GM21717 (cell line): ENCODE results near the gene ZDHHC5.

Experiments
- ATAC-seq: cut with Tn5 transposase; IDR thresholded peaks from one replicate; pipeline ENCODE4 v1.9.1; 2021; ENCODE audit warnings: mild to moderate bottlenecking, moderate library complexity; ENCODE audit not compliant: unreplicated experiment

ZDHHC5 gene, protein sequence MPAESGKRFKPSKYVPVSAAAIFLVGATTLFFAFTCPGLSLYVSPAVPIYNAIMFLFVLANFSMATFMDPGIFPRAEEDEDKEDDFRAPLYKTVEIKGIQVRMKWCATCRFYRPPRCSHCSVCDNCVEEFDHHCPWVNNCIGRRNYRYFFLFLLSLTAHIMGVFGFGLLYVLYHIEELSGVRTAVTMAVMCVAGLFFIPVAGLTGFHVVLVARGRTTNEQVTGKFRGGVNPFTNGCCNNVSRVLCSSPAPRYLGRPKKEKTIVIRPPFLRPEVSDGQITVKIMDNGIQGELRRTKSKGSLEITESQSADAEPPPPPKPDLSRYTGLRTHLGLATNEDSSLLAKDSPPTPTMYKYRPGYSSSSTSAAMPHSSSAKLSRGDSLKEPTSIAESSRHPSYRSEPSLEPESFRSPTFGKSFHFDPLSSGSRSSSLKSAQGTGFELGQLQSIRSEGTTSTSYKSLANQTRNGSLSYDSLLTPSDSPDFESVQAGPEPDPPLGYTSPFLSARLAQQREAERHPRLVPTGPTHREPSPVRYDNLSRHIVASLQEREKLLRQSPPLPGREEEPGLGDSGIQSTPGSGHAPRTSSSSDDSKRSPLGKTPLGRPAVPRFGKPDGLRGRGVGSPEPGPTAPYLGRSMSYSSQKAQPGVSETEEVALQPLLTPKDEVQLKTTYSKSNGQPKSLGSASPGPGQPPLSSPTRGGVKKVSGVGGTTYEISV

DNA sequence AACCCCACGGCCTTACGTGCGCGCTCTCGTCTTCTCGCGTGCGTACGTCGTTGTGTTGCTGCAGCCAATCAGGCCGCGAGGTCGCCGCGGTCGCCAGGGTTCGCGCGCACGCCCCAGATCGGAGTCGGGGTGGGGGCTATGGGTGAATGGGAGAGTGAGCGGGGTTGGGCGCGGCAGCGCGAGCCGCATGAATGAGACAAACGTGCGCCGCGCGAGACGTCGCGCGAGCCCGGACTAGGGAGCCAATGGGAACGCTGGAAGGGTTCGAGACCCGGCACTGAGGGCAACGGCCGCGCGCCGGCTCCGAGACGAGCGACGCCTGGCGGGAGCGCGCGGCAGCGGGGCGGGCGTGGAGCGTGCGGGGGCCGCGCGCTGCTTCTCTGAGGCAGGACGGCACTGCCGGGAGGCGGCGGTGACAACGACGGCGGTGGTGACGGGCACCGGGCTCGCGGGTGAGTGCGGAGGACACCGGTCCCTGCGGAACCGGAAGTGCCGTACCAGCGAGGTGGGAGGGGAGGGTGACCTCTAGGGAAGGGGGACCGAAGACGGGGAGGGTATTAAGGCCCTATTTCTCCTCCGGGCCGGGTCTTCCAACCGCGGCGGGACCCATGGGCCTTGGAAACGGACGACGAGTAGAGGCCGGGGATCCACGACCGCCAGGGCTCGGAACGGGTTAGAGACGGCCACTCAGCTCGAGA, at the start of gene ZDHHC5:
Gene ZDHHC5 (plus strand): TSS at position 379 of the 698 bp plus-strand sequence. CDS start 4,977 bp downstream, outside the sequence.
- peak; percentile 85 for ATAC-seq

DNA sequence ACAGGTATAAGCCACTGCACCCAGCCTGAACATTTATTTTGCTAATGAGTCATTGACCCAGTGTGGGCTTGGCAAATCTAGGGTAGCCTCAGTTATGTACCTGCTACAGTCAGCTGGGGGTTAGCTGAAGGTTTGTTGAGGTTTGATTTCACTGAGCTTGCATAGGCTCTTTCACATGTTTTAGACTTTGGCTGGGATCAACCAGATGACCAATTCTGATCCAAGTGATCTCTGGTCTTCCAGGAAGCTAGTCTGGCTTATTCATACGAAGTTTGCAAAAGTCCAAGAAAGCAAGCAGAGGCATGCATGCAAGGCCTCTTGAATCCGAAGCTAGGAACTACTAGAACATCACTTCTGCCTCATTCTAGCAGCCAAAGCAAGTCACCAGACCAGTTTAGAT, 49.5 kb upstream of the ZDHHC5 start:
- no peak for ATAC-seq

DNA sequence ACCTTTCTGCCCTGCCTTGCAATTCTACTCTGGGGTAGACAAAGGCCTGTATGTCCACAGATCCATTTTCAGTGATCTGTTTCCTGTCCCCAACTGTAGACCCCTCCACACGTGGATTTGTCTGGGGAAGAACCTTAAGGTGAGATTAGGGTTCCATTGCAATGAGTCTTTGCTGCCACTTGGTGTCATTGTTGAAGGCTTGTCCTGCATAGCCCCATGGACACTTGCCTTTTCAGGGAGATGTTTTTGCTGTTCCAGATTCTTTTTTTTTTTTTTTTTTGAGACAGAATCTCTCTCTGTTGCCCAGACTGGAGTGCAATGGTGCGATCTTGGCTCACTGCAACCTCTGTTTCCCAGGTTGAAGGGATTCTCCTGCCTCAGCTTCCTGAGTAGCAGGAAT, 48.6 kb upstream of the ZDHHC5 start:
- ATAC-seq = no peak

DNA sequence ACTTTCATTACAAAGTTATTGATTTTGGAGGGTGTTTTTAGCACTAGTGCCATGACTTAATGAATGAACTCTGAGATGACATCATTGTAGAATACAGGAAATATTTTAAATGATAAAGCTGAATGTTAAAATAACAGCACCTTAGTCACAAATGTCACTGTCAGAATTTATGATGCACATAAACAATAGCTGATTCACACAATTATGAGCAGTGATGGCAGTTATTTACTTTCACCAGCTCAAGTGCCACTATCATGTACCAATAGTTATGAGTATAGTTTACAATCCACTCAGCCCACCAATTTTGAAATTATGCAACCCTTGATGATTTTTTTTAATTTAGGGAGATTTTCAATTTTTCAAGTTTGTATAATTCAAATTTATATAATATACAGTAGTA, 47.4 kb upstream of the ZDHHC5 start:
- no peak for ATAC-seq

DNA sequence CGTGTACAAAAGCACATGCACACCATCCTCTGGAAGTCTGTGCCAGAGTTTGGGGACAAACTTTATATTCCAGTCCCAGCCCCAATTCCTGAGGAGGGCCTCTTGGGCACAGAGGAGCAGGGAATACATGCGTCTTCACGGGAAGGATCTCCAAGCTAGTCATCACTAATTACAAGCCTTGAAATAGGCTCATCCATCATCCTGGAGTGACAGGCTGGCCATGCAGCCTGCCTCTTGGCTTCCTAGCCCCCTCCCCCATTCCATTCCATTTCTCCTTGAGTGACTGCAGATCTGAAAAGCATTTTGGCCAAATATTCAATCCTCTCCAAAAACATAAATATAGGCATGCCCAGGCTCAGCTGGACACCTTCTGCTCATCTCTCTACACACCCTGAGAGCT, 45.7 kb upstream of the ZDHHC5 start:
- ATAC-seq = no peak

DNA sequence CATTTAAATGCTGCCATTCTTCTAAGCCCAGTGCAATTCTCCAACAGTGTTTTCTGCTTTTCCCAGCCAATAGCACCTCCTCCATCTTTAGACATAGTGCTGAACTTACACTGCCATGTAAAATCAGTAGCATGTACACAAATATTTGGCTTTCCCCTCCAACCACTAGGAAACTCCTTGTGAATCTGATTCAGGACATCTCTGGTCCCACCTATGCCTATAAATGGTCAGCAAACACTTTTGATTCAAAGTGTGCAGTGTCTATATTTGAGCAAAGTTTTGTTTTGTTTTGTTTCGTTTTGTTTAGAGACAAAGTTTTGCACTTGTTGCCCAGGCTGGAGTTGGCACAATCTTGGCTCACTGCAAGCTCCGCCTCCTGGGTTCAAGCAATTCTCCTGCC, 43.0 kb upstream of the ZDHHC5 start:
- ATAC-seq = no peak

DNA sequence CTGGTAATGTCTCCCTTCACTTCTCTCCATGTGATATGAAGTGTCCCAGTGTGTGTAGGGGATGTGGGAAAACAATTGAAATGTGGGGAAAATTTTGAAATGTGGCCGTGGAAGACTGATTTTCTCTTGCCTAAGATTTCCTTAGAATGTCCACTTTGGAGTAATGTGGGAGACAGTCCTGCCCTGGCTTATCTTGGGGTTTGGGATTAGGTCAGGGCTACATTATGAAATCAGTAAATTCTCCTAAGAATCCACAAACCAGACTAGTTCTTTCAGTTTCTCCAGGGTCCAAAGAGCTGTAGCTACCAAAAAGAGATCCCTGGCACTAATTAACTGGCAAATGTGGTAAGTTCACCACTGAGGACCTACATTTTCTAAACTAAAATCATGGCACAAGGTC, 41.0 kb upstream of the ZDHHC5 start:
- ATAC-seq = no peak

DNA sequence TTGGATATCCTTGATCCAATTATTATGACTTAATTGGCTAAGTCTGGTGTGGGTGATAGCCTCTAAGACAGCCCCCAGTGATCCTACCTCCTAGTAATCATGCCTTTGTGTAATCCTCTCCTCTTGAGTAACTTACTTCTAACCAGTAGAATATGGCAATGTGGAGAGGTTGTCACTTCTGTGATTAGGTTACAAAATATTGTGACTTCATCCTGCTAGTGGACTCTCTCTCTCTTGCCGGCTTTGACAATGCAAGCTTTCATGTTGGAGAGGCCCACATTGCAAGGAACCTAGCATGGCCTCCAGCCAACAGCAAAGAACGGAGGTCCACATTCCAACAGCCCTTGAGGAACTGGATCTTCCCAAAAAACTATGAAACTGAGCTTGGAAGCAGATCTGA, 37.7 kb upstream of the ZDHHC5 start:
- ATAC-seq = no peak

DNA sequence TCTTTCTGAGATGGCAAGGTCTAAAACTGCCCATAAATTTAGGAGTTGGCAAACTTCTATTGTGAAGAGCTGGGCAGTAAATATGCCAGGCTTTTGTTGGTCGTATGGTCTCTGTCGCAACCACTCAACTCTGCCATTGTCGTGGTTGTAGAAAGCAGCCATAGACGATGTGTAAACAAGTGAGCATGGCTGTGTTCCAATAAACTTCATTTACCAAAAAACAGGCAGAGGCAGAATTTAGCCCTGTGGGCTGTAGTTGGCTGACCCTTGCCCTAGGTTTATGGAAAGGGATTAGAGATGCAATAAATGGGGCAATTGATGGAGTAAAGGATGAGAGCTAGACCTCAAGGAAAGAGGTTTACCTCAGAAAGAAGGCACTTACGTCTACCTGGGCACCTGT, 35.8 kb upstream of the ZDHHC5 start:
- ATAC-seq = no peak

DNA sequence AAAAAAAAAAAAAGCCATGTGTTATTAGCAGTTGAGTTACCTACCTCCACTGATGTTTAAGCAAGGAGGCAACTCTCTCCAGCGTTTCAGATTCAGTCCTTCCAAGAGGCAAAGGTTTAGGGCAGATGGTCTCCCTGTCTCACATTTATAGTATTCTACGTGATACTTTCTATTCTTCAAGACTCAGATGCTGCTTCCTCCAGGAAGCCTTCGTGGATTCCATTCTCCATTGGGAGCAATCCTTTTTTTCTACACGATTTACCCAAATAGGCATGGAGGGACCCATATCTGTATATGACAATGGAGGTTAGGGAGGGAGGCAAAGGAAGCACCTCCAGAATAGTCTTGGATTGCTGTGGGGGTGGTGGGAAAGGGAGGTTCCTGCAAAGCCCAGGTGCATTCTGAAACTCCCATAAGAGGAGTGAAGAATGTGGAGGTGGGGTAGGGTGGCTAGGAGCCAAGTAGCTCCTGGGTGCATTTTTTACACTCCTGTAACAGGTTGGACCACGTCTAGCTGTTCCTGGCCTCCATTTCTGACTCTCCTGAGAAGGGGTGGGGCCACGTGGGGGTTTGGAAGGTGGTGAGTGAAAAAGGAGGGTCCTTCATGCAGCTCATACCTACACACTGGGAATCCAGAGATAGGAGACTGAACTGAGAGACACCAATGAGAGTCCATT, 34.4 kb upstream of the ZDHHC5 start:
- no peak for ATAC-seq

DNA sequence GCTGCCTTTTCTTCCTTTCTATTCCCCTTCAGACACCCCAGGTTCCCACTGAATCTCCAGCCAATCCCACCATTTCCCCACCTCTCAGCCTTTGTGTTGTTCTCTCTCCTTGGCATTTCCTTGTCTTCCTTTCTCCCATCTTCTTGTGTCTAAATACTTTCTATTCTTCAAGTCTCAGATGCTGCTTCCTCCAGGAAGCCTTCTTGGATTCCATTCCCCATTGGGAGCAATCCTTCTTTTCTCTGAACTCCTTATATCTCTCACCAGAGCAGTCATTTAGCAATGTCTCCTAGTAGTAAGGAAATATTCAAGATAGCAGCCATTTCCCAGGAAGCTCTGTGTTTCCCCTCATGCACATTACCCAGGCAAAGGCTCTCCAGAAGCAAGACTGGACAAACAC, 33.6 kb upstream of the ZDHHC5 start:
- ATAC-seq = no peak

DNA sequence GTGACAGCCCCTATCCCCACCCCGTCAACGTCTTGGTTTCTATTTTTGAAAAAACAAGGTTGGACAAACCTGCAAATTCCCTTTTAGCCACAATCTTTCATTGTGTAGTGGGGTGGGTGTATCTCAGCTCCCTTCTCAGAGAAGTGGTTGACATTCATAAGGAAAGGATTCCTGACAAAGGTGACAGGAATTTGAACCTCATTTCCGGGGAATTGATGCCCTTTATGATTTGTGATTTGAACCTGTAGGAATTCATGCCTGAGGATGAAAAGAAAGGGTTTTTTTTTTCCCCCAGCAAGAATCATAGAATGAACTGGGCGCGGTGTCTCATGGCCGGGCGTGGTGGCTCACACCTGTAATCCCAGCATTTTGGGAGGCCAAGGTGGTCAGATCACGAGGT, 32.7 kb upstream of the ZDHHC5 start:
- ATAC-seq = no peak

DNA sequence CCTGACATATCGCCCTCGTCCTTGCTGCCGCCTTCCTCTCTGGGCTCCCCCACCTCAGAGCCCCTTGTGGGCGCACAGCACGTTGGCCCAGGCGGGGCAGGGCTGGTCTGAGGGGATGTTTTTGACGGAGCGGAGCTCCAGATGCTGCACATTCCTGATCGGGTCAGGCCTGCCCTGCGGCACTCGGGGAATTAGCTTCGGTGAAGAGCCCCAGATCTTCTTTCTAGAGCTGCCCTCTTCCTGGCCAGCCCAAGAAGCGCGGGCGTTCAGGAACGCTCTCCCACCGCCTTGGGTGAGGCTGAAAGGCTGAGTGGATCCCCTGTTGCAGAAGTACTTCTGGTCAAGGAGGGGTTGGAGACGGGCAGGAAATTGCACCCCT, 30.3 kb upstream of the ZDHHC5 start:
- no peak for ATAC-seq

DNA sequence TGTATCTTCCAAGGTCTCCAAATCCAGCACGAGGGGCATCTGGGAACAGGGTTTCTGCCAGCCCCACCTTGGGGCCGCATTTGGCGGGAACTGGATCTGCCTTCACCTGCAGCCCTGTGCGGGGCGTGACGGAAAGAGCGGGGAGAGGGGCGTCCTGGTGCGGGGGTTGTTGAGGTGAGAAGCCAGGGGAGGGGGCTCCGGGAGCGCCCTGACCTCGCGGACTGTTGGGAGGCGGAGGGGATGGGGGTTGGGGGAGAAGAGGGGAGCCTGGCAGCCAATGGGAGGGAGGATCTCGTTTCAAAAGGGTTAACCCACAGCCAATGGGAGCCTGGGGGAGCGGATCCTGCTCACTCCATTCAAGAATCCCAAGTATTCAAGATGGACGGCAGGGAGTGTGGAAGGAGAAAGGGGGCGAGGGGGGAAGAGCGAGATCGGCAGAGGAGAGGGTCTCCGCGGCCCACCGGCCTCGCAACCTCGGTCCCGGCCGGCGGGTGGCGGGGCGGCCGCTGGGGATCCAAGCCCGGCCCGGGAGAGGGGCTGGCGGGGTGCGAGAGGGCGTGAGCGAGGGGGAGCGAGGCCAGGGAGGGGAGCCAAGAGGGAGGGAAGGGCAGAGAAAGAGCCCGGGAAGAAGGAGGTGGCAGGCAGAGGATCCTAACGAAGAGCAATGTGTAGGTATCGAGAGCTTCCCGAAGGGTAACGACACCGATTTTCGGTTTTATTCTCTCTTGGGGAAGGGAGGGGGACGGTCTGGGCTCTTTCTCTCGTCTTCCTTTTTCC, 29.7 kb upstream of the ZDHHC5 start:
- ATAC-seq = no peak

DNA sequence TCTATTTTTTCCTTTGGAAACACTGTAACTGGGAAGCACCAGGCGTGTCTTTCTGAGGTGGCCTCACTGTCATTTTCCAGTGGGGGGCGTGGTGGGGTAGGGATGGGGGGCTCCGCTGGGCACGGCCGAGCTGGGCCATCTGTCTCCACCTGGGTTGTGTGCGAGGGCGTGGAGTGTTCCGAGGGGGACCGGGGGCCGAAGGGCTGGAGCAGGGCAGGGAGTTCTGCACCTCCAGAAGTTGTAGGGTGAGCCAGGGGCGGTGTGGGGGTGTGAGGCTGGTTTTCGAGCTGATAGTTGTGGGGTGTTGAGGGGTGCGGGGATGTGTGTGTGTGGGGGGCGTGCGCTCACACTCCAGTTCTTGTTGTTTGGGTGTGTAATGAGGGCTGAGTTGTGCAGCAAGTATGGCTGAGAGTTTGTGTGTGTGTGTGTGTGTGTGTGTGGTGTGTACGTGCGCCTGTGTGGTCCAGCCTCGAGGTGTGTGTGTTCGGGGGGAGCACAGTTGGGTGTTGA, 29.0 kb upstream of the ZDHHC5 start:
- no peak for ATAC-seq

DNA sequence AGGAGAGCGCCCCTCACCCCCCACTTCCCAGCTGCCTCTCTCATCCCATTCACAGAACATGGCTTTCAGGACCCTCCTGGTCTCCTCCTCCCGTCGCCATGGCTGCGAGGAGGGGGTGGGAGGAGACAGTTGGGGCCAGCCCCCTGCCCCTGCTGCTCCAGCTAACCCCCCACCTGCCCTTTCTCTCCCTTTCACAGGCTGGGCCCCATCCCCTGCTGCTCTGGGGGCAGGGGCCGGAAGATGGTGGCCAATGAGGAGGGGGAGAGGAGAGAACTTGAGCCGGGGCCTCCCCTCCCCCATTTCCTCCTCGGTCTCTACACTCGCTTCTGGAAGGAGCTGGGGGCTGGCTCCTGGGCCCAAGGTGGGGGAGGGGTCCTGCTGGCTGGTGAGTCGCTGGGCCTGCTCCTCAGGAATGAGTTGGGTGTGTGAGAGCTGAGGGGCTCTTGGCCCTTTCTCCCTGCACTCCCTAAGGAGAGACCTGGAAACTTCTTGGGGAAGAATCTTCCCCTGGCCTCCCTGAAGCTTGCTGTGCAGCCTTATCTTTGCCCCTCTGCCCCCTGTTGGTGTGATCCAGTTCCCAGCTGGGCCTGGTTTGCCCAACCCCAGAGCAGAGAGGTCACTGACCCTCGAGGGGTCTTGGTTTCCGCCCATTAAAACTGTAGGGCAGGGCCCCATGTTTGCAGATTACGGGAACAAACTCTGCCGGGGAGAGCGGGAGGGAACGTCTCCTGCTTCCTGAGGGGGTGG, 28.4 kb upstream of the ZDHHC5 start:
- no peak for ATAC-seq

DNA sequence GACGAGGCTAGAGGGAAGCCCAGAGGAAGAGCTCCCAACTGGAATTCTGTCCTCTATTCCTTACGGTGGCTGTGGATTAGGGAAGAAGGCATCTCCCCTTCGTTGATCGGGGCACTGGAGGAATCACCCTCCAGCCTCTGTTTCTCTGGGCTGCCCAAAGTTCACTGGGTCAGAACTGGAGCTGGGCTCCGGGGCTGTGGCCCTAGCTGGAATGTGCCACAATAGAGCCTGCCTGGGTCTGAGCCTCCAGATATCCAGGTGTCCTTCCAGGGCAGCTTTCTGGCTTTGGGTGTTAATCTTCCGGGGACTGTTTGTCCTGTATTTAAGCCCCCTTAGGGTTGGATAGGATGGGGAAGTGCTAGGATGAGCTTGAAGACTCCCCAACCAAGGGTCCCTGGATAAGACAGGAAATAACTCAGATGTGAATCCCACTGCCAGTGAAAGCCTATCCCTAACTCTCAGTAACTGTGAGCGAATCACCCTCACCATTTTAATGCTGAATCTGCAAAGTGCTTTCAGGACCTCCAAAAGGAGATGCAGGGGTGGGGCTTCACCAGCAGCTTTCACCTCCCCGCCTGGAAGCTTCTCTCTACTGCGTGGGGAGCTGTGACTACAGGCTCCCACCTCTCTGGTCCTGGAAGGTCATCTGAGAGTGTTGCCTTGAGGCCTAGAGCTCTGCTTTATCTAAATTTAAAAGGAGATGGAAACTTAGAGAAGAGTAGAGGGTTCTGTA, 27.7 kb upstream of the ZDHHC5 start:
- no peak for ATAC-seq

DNA sequence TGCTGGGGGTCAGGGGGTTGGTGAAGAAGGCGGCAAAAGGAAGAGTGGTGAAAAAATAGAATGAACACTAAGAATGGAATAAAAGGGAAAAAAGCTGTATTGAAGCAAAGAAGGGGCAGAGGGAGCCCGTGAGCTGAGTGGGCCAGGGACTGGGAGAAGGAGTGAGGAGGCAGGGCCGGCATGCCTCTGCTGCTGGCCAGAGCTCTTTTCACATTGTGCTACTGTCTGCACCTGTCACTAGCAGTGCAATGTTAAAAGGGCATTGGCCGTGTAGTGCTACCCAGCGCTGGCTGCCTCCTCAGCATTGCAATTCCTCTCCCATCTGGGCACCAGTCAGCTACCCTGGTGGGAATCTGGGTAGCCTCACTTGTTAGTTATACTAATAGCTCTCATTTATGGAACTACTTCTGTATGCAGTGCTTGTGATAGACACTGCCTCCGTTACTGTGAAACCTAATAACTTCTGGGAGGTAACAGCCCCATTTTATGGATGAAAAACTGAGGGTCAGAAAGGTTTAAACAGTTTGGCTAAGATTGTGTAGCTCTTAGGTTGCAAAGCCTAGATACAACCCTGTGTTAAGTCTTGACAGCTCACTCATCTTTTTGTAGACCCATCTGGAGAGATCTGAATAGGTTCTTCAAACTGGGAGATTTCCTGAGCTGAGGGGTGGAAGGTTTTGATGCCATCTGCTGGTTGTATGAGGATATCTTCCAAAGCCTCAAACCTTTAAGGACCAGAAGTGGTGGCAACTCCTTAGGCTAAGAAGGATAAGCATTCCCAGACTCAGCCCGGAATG, 26.7 kb upstream of the ZDHHC5 start:
- ATAC-seq = no peak
